LNCaP clone FGC (cell line): ENCODE measurements around the gene ATP1B2.
A peak's percentile ranks its signal among the peaks of the same experiment; 100 is the strongest.

Experiments
- DNase-seq: peaks from one replicate; pipeline ENCODE4 v3.0.0-alpha.2; 2011; ENCODE audit warnings: low read depth
- H3K4me3 ChIP-seq: 2 replicates; pipeline ENCODE4 v1.5.1; 2011; ENCODE audit warnings: mild to moderate bottlenecking, low read depth, low read length, control low read depth
- TF ChIP-seq, protein P1 (sequence below): IDR thresholded peaks from 2 replicates; pipeline ENCODE4 v1.5.1; 2012; ENCODE audit warnings: mild to moderate bottlenecking; ENCODE audit not compliant: control insufficient read depth, insufficient read depth; ENCODE audit errors: extremely low read depth

Gene ATP1B2

DNA sequence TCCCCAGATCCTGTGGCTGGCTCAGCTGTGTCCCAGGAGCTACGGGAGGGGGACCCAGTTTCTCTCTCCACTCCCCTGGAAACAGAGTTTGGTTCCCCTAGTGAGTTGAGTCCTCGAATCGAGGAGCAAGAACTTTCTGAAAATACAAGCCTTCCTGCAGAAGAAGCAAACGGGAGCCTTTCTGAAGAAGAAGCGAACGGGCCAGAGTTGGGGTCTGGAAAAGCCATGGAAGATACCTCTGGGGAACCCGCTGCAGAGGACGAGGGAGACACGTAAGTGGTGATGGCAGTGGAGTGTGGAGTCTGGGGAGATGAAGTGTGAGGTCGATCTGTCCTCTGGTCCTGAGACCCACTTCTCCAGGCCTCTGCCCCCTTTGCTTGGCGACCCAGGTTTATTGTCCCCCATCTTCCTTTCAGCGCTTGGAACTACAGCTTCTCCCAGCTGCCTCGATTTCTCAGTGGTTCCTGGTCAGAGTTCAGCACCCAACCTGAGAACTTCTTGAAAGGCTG is 38.1 kb downstream of the ATP1B2 start:
- peak overlapping the region; percentile 95 for H3K4me3 ChIP-seq
- no peak for DNase-seq
- TF ChIP-seq, protein P1, sequence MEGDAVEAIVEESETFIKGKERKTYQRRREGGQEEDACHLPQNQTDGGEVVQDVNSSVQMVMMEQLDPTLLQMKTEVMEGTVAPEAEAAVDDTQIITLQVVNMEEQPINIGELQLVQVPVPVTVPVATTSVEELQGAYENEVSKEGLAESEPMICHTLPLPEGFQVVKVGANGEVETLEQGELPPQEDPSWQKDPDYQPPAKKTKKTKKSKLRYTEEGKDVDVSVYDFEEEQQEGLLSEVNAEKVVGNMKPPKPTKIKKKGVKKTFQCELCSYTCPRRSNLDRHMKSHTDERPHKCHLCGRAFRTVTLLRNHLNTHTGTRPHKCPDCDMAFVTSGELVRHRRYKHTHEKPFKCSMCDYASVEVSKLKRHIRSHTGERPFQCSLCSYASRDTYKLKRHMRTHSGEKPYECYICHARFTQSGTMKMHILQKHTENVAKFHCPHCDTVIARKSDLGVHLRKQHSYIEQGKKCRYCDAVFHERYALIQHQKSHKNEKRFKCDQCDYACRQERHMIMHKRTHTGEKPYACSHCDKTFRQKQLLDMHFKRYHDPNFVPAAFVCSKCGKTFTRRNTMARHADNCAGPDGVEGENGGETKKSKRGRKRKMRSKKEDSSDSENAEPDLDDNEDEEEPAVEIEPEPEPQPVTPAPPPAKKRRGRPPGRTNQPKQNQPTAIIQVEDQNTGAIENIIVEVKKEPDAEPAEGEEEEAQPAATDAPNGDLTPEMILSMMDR: no peak

DNA sequence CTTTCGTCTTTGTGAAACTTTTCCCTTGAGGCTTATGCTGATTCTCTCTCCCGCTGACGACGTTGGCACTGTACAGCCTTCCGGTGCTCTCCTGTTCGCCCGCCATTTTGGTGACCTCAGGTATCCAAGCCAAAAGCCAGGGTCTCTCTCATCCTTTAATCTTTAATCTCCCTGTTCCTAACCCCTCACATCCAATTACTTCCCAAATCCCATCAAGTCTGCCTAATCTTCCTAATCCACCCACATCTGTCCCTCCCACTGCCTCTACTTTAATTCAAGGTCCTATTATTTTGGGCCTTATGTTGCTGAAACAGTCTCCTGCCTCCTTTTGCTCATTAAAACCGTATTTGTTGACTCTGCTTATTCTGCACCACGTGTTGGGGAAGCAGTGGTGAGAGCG is 44.9 kb downstream of the ATP1B2 start:
- TF ChIP-seq, protein P1: no peak
- DNase-seq: no peak
- no peak overlapping the region for H3K4me3 ChIP-seq

DNA sequence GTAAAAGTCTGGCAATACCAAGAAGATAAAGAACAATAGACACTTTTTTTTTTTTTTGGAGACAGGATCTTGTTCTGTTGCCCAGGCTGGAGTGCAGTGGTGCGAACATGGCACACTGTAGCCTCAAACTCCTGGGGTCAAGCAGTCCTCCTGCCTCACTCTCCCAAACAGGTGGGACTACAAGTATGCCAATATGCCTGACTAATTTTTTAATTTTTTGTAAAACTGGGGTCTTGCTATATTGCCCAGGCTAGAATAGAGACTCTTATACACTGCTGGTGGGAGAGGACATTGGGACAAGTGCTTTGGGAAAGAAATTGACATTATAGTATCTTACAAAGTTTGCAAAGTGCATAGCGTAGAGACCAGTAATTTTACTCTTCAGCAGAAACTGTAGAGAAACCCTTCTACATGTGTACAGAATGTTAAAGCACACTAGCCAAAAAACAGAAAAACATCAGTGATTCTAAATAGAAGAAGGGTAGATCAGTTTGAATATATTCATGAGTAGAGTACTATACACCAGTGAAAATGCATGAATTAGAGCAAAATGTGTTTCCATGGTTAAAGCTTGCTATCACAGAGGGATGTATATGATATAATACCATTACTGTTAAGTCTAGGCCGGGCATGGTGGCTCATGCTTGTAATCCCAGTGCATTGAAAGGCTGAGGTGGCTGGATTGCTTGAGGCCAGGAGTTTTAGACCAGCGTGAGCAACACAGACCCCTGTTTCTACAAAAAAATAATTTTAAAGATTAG is 47.3 kb downstream of the ATP1B2 start:
- TF ChIP-seq, protein P1: no peak
- no peak for DNase-seq
- H3K4me3 ChIP-seq: no peak overlapping the region

DNA sequence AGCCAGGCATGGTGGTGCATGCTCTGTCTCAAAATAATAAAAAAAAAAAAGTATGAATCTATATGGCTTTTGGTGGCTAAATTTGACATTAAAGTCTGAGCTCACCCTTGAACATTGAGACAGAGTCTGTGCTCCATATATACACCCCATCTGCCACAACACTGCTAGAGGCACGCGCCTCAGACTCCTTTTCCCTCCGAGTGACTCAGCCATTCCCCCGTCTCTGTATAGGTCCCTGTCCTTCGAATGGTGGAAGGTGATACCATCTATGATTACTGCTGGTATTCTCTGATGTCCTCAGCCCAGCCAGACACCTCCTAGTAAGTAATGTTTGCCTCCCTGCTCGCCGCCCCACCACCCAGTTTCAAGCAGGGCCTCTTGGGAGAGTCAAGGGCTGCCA is 49.8 kb downstream of the ATP1B2 start:
- no peak overlapping the region for H3K4me3 ChIP-seq
- TF ChIP-seq, protein P1: no peak
- no peak for DNase-seq

DNA sequence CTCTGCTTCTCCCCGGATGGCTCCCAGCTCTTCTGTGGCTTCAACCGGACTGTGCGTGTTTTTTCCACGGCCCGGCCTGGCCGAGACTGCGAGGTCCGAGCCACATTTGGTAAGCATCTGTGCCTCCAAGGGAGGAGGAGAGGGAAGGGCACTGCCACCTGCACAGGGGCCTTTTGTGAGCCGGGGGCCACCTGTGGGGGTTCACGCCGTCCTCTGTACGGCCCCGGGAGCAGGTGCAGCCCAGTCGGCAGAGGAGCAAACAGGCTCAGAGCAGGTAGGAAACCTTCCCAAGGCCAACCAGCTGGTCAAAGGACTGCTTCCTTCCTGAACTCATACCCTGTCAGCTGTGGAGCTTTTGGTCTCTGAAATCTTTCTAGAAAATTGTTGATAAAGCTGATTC is 51.0 kb downstream of the ATP1B2 start:
- DNase-seq: no peak
- H3K4me3 ChIP-seq: no peak overlapping the region
- TF ChIP-seq, protein P1: no peak

DNA sequence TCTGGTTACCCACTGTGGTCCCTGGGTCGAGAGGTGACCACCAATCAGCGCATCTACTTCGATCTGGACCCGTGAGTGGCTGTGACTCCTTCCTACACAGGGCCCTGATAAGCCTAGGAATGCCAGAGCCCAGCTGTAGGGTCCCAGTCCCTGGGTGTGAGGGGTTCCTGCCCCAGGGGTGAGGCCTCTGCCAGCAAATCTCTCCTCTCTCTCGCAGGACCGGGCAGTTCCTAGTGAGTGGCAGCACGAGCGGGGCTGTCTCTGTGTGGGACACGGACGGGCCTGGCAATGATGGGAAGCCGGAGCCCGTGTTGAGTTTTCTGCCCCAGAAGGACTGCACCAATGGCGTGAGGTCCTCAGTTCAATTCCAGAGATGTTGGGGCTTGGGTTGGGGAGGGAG is 52.0 kb downstream of the ATP1B2 start:
- no peak overlapping the region for H3K4me3 ChIP-seq
- no peak for DNase-seq
- TF ChIP-seq, protein P1: no peak
